GM10266 (cell line): ENCODE results near the gene STH.
A peak's percentile ranks its signal among the peaks of the same experiment; 100 is the strongest.

ENCODE experiments used
- DNase-seq: peaks from one replicate; pipeline ENCODE4 v3.0.0; 2012; ENCODE audit errors: extremely low spot score
- CTCF ChIP-seq: IDR thresholded peaks from 2 replicates; pipeline ENCODE4 v1.5.1; 2012; ENCODE audit warnings: mild to moderate bottlenecking, low read depth; ENCODE audit not compliant: control insufficient read depth, insufficient read depth; ENCODE audit errors: missing control alignments

The STH gene

GRCh38 chr17:46029627-46030026 lies 30.6 kb downstream of the STH start:
- no peak for DNase-seq
- no peak for TF ChIP-seq CTCF

- DNase-seq: no peak
- no peak for TF ChIP-seq CTCF
These were observed 31.7 kb downstream of the STH start for GRCh38 chr17:46030752-46031151.

GRCh38 chr17:46031440-46031839 lies 32.4 kb downstream of the STH start:
- TF ChIP-seq CTCF: no peak
- DNase-seq: no peak

GRCh38 chr17:46031920-46032319 lies 32.9 kb downstream of the STH start:
- DNase-seq: no peak
- TF ChIP-seq CTCF: no peak

- TF ChIP-seq CTCF: no peak
- no peak for DNase-seq
These were observed 33.9 kb downstream of the STH start for GRCh38 chr17:46032909-46033308.

- DNase-seq: no peak
- TF ChIP-seq CTCF: no peak
These were observed 34.3 kb downstream of the STH start for GRCh38 chr17:46033392-46033791.

GRCh38 chr17:46035112-46035818 lies 36.2 kb downstream of the STH start:
- no peak for TF ChIP-seq CTCF
- DNase-seq: peak; percentile 69
